ENCODE results near the gene ZNF710.

Gene ZNF710

GRCh38 chr15:90016721-90017120 is 15.6 kb downstream of the ZNF710 start:
- DNase-seq (ENCODE audit: low read depth in 2 of 2) = no peak

- DNase-seq (ENCODE audit: low read depth in 2 of 2) = no peak
Measured at GRCh38 chr15:90018216-90018831, 17.2 kb downstream of the ZNF710 start.

- no peak for DNase-seq (ENCODE audit: low read depth in 2 of 2)
Measured at GRCh38 chr15:90019611-90020010, 18.5 kb downstream of the ZNF710 start.

- no peak for DNase-seq (ENCODE audit: low read depth in 2 of 2)
Measured at GRCh38 chr15:90020021-90020735, 19.1 kb downstream of the ZNF710 start.

GRCh38 chr15:90020936-90021507 is 19.9 kb downstream of the ZNF710 start:
- no peak for DNase-seq (ENCODE audit: low read depth in 2 of 2)

GRCh38 chr15:90022345-90022744 is 21.2 kb downstream of the ZNF710 start:
- DNase-seq (ENCODE audit: low read depth in 2 of 2) = no peak

- no peak for DNase-seq (ENCODE audit: low read depth in 2 of 2)
Measured at GRCh38 chr15:90022905-90023700, 22.0 kb downstream of the ZNF710 start.

- DNase-seq (ENCODE audit: low read depth in 2 of 2) = no peak
Measured at GRCh38 chr15:90024406-90024805, 23.3 kb downstream of the ZNF710 start.

GRCh38 chr15:90025489-90026033 is 24.4 kb downstream of the ZNF710 start:
- no peak for DNase-seq (ENCODE audit: low read depth in 2 of 2)

- DNase-seq (ENCODE audit: low read depth in 2 of 2) = no peak
Measured at GRCh38 chr15:90028376-90028944, 27.3 kb downstream of the ZNF710 start.

GRCh38 chr15:90029024-90029423 is 27.9 kb downstream of the ZNF710 start:
- no peak for DNase-seq (ENCODE audit: low read depth in 2 of 2)

GRCh38 chr15:90030376-90030775 is 29.3 kb downstream of the ZNF710 start:
- DNase-seq (ENCODE audit: low read depth in 2 of 2) = no peak

- DNase-seq (ENCODE audit: low read depth in 2 of 2) = no peak
Measured at GRCh38 chr15:90031231-90031791, 30.2 kb downstream of the ZNF710 start.

GRCh38 chr15:90033006-90033405 is 31.9 kb downstream of the ZNF710 start:
- DNase-seq (ENCODE audit: low read depth in 2 of 2) = no peak

GRCh38 chr15:90033448-90033847 is 32.3 kb downstream of the ZNF710 start:
- no peak for DNase-seq (ENCODE audit: low read depth in 2 of 2)

- DNase-seq (ENCODE audit: low read depth in 2 of 2) = no peak
Measured at GRCh38 chr15:90035095-90035839, 34.1 kb downstream of the ZNF710 start.

- no peak for DNase-seq (ENCODE audit: low read depth in 2 of 2)
Measured at GRCh38 chr15:90035840-90036230, 34.7 kb downstream of the ZNF710 start.

GRCh38 chr15:90036343-90036742 is 35.2 kb downstream of the ZNF710 start:
- DNase-seq (ENCODE audit: low read depth in 2 of 2) = no peak

GRCh38 chr15:90036806-90037510 is 35.8 kb downstream of the ZNF710 start:
- no peak for DNase-seq (ENCODE audit: low read depth in 2 of 2)

- DNase-seq (ENCODE audit: low read depth in 2 of 2) = no peak
Measured at GRCh38 chr15:90037511-90037860, 36.4 kb downstream of the ZNF710 start.

Data from stimulated activated CD8-positive, alpha-beta memory T cell treated with anti-CD3 and anti-CD28 coated beads, Interleukin-7, amount 100 ng/mL, for 1 hour (primary cell).